NCI-H2081 treated with DMSO at 0.1 percent for 48 hours (cell line): Measurements from ENCODE around the gene EFNA5.

ENCODE experiments used
- DNase-seq: peaks from one replicate; lab custom pipeline; 2025; lab: John Stamatoyannopoulos, UW

EFNA5 gene

GRCh38 chr5:107603349-107603748 lies 67.4 kb downstream of the EFNA5 start:
- no peak for DNase-seq

- DNase-seq: no peak
Measured at GRCh38 chr5:107602896-107603295, 67.8 kb downstream of the EFNA5 start.

GRCh38 chr5:107601076-107601475 lies 69.7 kb downstream of the EFNA5 start:
- no peak for DNase-seq

- no peak for DNase-seq
Measured at GRCh38 chr5:107598958-107599357, 71.8 kb downstream of the EFNA5 start.

GRCh38 chr5:107597803-107598202 lies 72.9 kb downstream of the EFNA5 start:
- DNase-seq: no peak

- no peak for DNase-seq
Measured at GRCh38 chr5:107597247-107597646, 73.5 kb downstream of the EFNA5 start.

- DNase-seq: no peak
Measured at GRCh38 chr5:107594253-107595045, 76.3 kb downstream of the EFNA5 start.

- DNase-seq: no peak
Measured at GRCh38 chr5:107593009-107593408, 77.7 kb downstream of the EFNA5 start.

GRCh38 chr5:107592515-107592914 lies 78.2 kb downstream of the EFNA5 start:
- DNase-seq: no peak

- DNase-seq: no peak
Measured at GRCh38 chr5:107590686-107591085, 80.1 kb downstream of the EFNA5 start.

GRCh38 chr5:107589520-107590193 lies 81.1 kb downstream of the EFNA5 start:
- no peak for DNase-seq

- DNase-seq: no peak
Measured at GRCh38 chr5:107582625-107583024, 88.1 kb downstream of the EFNA5 start.

- no peak for DNase-seq
Measured at GRCh38 chr5:107580889-107581820, 89.6 kb downstream of the EFNA5 start.

- no peak for DNase-seq
Measured at GRCh38 chr5:107578051-107578635, 92.6 kb downstream of the EFNA5 start.

GRCh38 chr5:107577394-107577950 lies 93.3 kb downstream of the EFNA5 start:
- no peak for DNase-seq

- no peak for DNase-seq
Measured at GRCh38 chr5:107576736-107577393, 93.9 kb downstream of the EFNA5 start.

- DNase-seq: no peak
Measured at GRCh38 chr5:107576155-107576554, 94.6 kb downstream of the EFNA5 start.

GRCh38 chr5:107574287-107574686 lies 96.5 kb downstream of the EFNA5 start:
- DNase-seq: no peak

- no peak for DNase-seq
Measured at GRCh38 chr5:107572715-107573368, 97.9 kb downstream of the EFNA5 start.
